Upper lobe of left lung (tissue), 4 donors: Measurements from ENCODE around the gene SMIM38.

Source experiments
- EP300 ChIP-seq, 4 donors: sonication (generic); formaldehyde crosslinking; IDR thresholded peaks; one replicate each; pipeline ENCODE4 v1.5.1; 2017; ENCODE audit warnings: antibody characterized with exemption in 4 of 4, control low read depth in 2 of 4
- POLR2A ChIP-seq, 4 donors: fragments of 450-650 bp; IDR thresholded peaks; one replicate each; pipeline ENCODE4 v1.5.1; 2016 to 2017; ENCODE audit warnings: antibody characterized with exemption in 4 of 4, mild to moderate bottlenecking in 2 of 4
- TF ChIP-seq, protein P1 (sequence below), 6 experiments: fragments of 450-650 bp in 4 of 6; fragments of 200-600 bp in 2 of 6; sonication (generic) in 2 of 6; IDR thresholded peaks; one replicate each; pipeline ENCODE4 v1.5.1; 2016 to 2019; ENCODE audit warnings: antibody characterized with exemption in 6 of 6

GRCh38 chr11:69160296-69161116 lies 4.8 kb downstream of the SMIM38 start:
- TF ChIP-seq, protein P1, sequence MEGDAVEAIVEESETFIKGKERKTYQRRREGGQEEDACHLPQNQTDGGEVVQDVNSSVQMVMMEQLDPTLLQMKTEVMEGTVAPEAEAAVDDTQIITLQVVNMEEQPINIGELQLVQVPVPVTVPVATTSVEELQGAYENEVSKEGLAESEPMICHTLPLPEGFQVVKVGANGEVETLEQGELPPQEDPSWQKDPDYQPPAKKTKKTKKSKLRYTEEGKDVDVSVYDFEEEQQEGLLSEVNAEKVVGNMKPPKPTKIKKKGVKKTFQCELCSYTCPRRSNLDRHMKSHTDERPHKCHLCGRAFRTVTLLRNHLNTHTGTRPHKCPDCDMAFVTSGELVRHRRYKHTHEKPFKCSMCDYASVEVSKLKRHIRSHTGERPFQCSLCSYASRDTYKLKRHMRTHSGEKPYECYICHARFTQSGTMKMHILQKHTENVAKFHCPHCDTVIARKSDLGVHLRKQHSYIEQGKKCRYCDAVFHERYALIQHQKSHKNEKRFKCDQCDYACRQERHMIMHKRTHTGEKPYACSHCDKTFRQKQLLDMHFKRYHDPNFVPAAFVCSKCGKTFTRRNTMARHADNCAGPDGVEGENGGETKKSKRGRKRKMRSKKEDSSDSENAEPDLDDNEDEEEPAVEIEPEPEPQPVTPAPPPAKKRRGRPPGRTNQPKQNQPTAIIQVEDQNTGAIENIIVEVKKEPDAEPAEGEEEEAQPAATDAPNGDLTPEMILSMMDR (IDR thresholded peaks at IDR 0.05): no peak
- TF ChIP-seq POLR2A (IDR thresholded peaks at IDR 0.05) (no peak), EP300 (IDR thresholded peaks at IDR 0.05) (no peak)
